ENCODE results near the gene DAB2IP.

Gene DAB2IP

DNA sequence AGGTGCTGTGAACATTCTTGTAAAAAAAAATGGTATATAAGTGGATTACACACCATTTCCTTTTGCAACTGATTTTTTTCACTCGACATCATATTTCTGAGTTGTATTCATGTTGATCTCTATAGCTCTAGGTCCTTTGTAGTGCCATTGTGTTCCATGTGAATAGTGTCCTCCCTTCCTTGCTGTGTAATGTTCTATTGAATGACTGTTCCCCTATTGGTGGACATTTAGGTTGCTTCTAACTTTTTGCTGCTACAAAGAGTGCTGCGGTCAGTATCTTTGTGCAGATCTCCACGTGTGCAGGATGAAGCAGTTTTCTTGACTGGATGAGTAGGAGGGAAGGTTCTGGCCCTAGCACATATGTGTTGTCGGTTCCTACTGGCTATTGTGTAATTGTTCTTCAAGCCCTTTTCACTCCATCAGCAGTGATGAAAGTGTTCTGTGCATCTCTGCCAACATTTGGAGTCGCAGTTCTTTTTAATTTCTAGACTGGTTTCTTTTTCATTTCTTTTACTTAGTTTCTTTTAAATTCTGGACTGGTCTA is 20.2 kb downstream of the DAB2IP start:
- Histone ChIP-seq H2AFZ (ENCODE audit: low read length) (no peak overlapping the region), H4K20me1 (ENCODE audit: insufficient read depth, low read length) (no peaks in the 10 kb centered on the region), H3K4me2 (ENCODE audit: low read length) (no peak overlapping the region), H3K27ac (ENCODE audit: low read depth, low read length, poor library complexity, severe bottlenecking) (no peak overlapping the region), H3K4me1 (ENCODE audit: insufficient read depth, low read length, severe bottlenecking) (no peaks in the 10 kb centered on the region), H3K4me3 (ENCODE audit: low read depth, low read length, poor library complexity, severe bottlenecking) (no peak overlapping the region), H3K36me3 (ENCODE audit: insufficient read depth, low read length) (no peaks in the 10 kb centered on the region), H3K9me2 (ENCODE audit: low read depth, low read length) (no peaks in the 10 kb centered on the region), H3K79me2 (ENCODE audit: insufficient read depth, low read length) (no peaks in the 10 kb centered on the region), H3K27me3 (ENCODE audit: insufficient read depth, low read length) (peaks cover 7% of the 10 kb centered on the region; the same call in 1 of the 2 replicates), H3K9ac (ENCODE audit: low read length) (no peak overlapping the region), H3F3A (ENCODE audit: insufficient read depth, low read length) (no peaks in the 10 kb centered on the region), H3K9me3 (ENCODE audit: low read length) (no peaks in the 10 kb centered on the region)
- TF ChIP-seq EZH2 (IDR thresholded peaks at IDR 0.05; ENCODE audit: borderline replicate concordance, low read length) = no peak
- TF ChIP-seq CTCF (IDR thresholded peaks at IDR 0.05; ENCODE audit: low read length) = no peak

DNA sequence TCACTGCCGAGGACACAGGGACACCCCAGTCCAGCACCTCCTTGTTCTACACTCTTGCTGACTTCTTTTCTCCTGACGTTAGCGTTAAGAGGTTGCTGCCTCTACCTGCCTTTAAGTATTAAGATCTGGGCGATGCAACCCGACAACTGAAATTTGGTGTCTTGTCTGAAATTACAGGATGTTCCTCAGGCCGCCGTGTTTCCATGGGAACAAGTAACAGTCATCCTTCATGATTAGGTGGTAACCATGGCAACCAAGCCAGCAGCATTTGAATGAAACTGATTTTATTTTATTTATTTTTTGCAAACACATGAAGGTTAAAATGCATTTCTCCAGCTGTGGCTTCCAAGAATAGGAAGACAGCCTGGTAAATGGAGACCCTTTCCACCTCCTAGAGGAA is 20.8 kb downstream of the DAB2IP start:
- Histone ChIP-seq H3K36me3 (ENCODE audit: insufficient read depth, low read length) (no peaks in the 10 kb centered on the region), H3F3A (ENCODE audit: insufficient read depth, low read length) (no peaks in the 10 kb centered on the region), H3K4me1 (ENCODE audit: insufficient read depth, low read length, severe bottlenecking) (no peaks in the 10 kb centered on the region), H3K27me3 (ENCODE audit: insufficient read depth, low read length) (peaks cover 7% of the 10 kb centered on the region; the same call in 1 of the 2 replicates), H3K27ac (ENCODE audit: low read depth, low read length, poor library complexity, severe bottlenecking) (no peak overlapping the region), H3K9me3 (ENCODE audit: low read length) (no peaks in the 10 kb centered on the region), H3K9ac (ENCODE audit: low read length) (no peak overlapping the region), H3K4me3 (ENCODE audit: low read depth, low read length, poor library complexity, severe bottlenecking) (no peak overlapping the region), H3K4me2 (ENCODE audit: low read length) (no peak overlapping the region), H4K20me1 (ENCODE audit: insufficient read depth, low read length) (no peaks in the 10 kb centered on the region), H2AFZ (ENCODE audit: low read length) (no peak overlapping the region), H3K9me2 (ENCODE audit: low read depth, low read length) (no peaks in the 10 kb centered on the region), H3K79me2 (ENCODE audit: insufficient read depth, low read length) (no peaks in the 10 kb centered on the region)
- no peak for TF ChIP-seq CTCF (IDR thresholded peaks at IDR 0.05; ENCODE audit: low read length)
- no peak for TF ChIP-seq EZH2 (IDR thresholded peaks at IDR 0.05; ENCODE audit: borderline replicate concordance, low read length)

GRCh38 chr9:121672986-121673385 is 21.6 kb downstream of the DAB2IP start:
- H3K27me3 ChIP-seq (ENCODE audit: insufficient read depth, low read length) = 0 out of 2 replicates have a peak, but pooled peaks cover 7% of the 10 kb centered on the region
- TF ChIP-seq EZH2 (IDR thresholded peaks at IDR 0.05; ENCODE audit: borderline replicate concordance, low read length) = no peak
- no peak for TF ChIP-seq CTCF (IDR thresholded peaks at IDR 0.05; ENCODE audit: low read length)
- no peak overlapping the region for H3K27ac ChIP-seq (ENCODE audit: low read depth, low read length, poor library complexity, severe bottlenecking)
- H4K20me1 ChIP-seq (ENCODE audit: insufficient read depth, low read length) = no peaks in the 10 kb centered on the region
- no peaks in the 10 kb centered on the region for H3K9me3 ChIP-seq (ENCODE audit: low read length)
- no peaks in the 10 kb centered on the region for H3K4me1 ChIP-seq (ENCODE audit: insufficient read depth, low read length, severe bottlenecking)
- H3K36me3 ChIP-seq (ENCODE audit: insufficient read depth, low read length) = no peaks in the 10 kb centered on the region
- no peak overlapping the region for H3K9ac ChIP-seq (ENCODE audit: low read length)
- no peak overlapping the region for H2AFZ ChIP-seq (ENCODE audit: low read length)
- H3F3A ChIP-seq (ENCODE audit: insufficient read depth, low read length) = no peaks in the 10 kb centered on the region
- H3K79me2 ChIP-seq (ENCODE audit: insufficient read depth, low read length) = no peaks in the 10 kb centered on the region
- no peaks in the 10 kb centered on the region for H3K9me2 ChIP-seq (ENCODE audit: low read depth, low read length)
- no peak overlapping the region for H3K4me2 ChIP-seq (ENCODE audit: low read length)
- no peak overlapping the region for H3K4me3 ChIP-seq (ENCODE audit: low read depth, low read length, poor library complexity, severe bottlenecking)

All from OCI-LY1 (cell line).